ENCODE results near the gene AGER. TPM values are rescaled to one million over a fixed set of nuclear protein-coding genes. Genes with fewer than 3 reads are reported as not detected.

AGER gene
- total RNA-seq, 2 donors from 2014 or later, result 29.8 to 35.2 TPM

- Histone ChIP-seq H3K27ac (ENCODE audit: low read depth, low read length) (peak overlapping the region; percentile 77), H3K27me3 (ENCODE audit: control insufficient read depth, insufficient read depth, low read length, poor library complexity, severe bottlenecking) (no peaks in the 10 kb centered on the region), H3K36me3 (ENCODE audit: control insufficient read depth, insufficient read depth, low read length) (peaks cover 25% of the 10 kb centered on the region), H3K4me3 (ENCODE audit: low read length) (peak overlapping the region; percentile 98), H3K9ac (ENCODE audit: extremely low read depth, low read length, poor library complexity, severe bottlenecking) (peak overlapping the region; percentile 94), H3K4me1 (ENCODE audit: control insufficient read depth, insufficient read depth, low read length) (peaks cover 11% of the 10 kb centered on the region), H3K9me3 (ENCODE audit: control insufficient read depth, low read length) (peaks cover 10% of the 10 kb centered on the region)
- peaks cover 26% of the 10 kb centered on the region for H3K36me3 Mint-ChIP-seq (ENCODE audit: low read depth)
- peaks cover 38% of the 10 kb centered on the region for H3K4me1 Mint-ChIP-seq
- peaks cover 7% of the 10 kb centered on the region for H3K9me3 Mint-ChIP-seq
- DNase-seq, result peak; percentile 90
- peaks cover 32% of the 10 kb centered on the region for H3K27me3 Mint-ChIP-seq (ENCODE audit: insufficient read depth)
- 2 to 9% methylated on average over 22 to 35 of the region's 35 CpGs for WGBS, 2 experiments (ENCODE audit: insufficient coverage in 1 of 2, insufficient read length in 1 of 2)
- TF ChIP-seq CTCF (conservative IDR thresholded peaks at IDR 0.05), result no peak
- peak overlapping the region; percentile 98 for H3K27ac Mint-ChIP-seq
- H3K4me3 Mint-ChIP-seq, result peak overlapping the region; percentile 97
Measured at GRCh38 chr6:32152769-32153563, 31.1 kb downstream of the AGER start.

DNA sequence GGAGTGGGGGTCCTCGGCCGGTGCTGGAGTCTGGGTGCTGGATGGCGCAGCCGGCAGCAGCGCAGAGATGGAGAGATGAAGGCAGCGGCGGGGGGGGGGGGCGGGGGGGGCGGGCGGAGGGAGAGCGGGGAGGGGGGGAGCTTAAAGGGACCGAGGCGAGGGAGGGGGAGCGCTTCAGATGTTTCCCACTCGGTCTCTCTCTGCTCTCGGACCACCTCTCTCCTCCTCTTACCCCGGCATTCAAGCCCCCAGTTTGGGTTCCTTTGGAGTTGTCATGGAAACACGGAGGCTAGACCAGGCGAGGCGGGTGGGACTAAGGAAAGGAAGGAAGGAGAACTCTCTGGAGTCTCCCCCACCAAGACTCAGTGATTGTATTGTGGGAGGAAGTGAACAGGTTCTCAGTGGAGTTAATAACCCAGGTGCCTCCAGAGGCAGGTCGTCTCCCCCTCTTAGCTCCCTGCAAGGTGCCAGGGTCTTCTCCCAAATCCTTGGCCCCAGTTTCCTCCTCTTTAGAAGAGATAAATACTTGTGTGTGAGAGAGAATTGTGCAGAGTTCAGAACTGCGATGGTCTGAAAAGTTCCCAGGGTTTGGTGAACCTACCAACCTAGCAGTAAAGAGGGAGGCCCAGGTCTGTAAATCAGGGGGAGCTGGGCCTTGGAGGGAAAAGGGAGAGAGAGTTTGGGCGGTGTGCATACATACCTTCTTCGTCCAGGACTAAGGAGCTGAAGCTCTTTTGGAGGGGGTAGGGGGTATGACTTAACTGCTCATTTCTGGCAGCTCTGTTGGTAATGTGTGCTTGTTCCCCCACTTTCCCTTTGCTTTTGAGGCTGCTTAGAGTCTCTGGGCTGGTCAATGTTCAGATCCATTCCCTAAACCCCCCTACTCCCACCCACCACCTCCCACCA lies 31.9 kb downstream of the AGER start, which contains the start of gene PRRT1:
PRRT1 (minus strand) TSS at position 77 of the 906 bp plus-strand sequence. CDS start 112 bp downstream, outside the sequence.
- H3K4me1 Mint-ChIP-seq, result peaks cover 45% of the 10 kb centered on the region
- no peak within 1 kb of the TSS for H3K27ac ChIP-seq (ENCODE audit: low read depth, low read length)

More for the DNA sequence above, 31.9 kb downstream of the AGER start, which contains the start of gene PRRT1:
- Mint-ChIP-seq H3K27ac (peak within 1 kb of the TSS; percentile 98), H3K27me3 (ENCODE audit: insufficient read depth) (peaks cover 32% of the 10 kb centered on the region), H3K9me3 (no peaks in the 10 kb centered on the region), H3K4me3 (peak within 1 kb of the TSS; percentile 97), H3K36me3 (ENCODE audit: low read depth) (peaks cover 18% of the 10 kb centered on the region)
- no peaks in the 10 kb centered on the region for H3K27me3 ChIP-seq (ENCODE audit: control insufficient read depth, insufficient read depth, low read length, poor library complexity, severe bottlenecking)
- H3K4me3 ChIP-seq (ENCODE audit: low read length), result peak within 1 kb of the TSS; percentile 98
- peaks cover 1% of the 10 kb centered on the region for H3K9me3 ChIP-seq (ENCODE audit: control insufficient read depth, low read length)
- peak; percentile 67 for DNase-seq
- peak within 1 kb of the TSS; percentile 94 for H3K9ac ChIP-seq (ENCODE audit: extremely low read depth, low read length, poor library complexity, severe bottlenecking)
- H3K36me3 ChIP-seq (ENCODE audit: control insufficient read depth, insufficient read depth, low read length), result peaks cover 17% of the 10 kb centered on the region
- peaks cover 11% of the 10 kb centered on the region for H3K4me1 ChIP-seq (ENCODE audit: control insufficient read depth, insufficient read depth, low read length)
- TF ChIP-seq CTCF (conservative IDR thresholded peaks at IDR 0.05), result no peak
- 32 to 33% methylated on average over 3 to 13 of the region's 24 CpGs for WGBS, 2 experiments (ENCODE audit: insufficient coverage in 1 of 2, insufficient read length in 1 of 2)

Data from endodermal cell (in vitro differentiated cells).